ENCODE results near the gene HOXD9. TPM values are rescaled to one million over a fixed set of nuclear protein-coding genes. Genes with fewer than 3 reads are reported as not detected.

The HOXD9 gene
- polyA plus RNA-seq, 1 donor (not counting 4 experiments of a cell fraction or from before 2014, with no cell fraction given): not detected

DNA sequence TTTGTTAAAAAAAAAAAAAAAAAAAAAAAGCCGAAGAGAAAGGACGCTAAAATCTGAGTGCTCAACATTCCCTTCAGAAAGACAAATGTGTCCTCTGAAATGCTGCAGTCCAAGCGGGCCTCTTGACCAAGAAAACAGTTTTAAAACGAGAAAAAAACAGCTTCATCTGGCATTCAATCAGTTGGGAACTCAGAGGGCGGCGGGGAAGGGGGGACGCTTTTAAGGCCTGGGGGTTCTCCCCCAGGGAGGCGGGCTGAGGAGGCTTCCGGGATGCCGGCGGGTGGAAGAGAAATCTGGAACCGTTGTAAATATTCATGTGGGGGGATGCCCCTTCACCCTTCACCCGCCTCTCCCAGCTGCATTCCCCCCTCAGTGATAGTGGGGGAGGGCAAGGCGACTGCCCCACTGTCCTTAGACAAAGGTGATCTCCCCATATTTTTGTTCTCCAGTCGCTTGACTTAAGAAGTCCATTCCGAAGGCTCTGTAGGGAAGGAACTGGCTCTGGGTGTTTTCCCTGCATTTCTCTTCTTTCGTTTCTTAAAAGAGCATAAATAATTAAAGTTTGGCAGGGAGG is 18.7 kb upstream of the HOXD9 start:
- no peak for DNase-seq (ENCODE audit: low read depth, low spot score)
- TF ChIP-seq EZH2 (IDR thresholded peaks at IDR 0.05; ENCODE audit: low read length): peak; percentile 48
- TF ChIP-seq, protein P1, sequence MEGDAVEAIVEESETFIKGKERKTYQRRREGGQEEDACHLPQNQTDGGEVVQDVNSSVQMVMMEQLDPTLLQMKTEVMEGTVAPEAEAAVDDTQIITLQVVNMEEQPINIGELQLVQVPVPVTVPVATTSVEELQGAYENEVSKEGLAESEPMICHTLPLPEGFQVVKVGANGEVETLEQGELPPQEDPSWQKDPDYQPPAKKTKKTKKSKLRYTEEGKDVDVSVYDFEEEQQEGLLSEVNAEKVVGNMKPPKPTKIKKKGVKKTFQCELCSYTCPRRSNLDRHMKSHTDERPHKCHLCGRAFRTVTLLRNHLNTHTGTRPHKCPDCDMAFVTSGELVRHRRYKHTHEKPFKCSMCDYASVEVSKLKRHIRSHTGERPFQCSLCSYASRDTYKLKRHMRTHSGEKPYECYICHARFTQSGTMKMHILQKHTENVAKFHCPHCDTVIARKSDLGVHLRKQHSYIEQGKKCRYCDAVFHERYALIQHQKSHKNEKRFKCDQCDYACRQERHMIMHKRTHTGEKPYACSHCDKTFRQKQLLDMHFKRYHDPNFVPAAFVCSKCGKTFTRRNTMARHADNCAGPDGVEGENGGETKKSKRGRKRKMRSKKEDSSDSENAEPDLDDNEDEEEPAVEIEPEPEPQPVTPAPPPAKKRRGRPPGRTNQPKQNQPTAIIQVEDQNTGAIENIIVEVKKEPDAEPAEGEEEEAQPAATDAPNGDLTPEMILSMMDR (optimal IDR thresholded peaks at IDR 0.05 in 1 of 3, IDR thresholded peaks at IDR 0.05 in 1 of 3, conservative IDR thresholded peaks at IDR 0.05 in 1 of 3; ENCODE audit: extremely low read depth in 1 of 3, insufficient read depth in 2 of 3, low read length in 3 of 3): no peak
- H3K9ac ChIP-seq (ENCODE audit: control insufficient read depth, extremely low read depth, insufficient read depth, low read length): no peak overlapping the region
- H3K36me3 ChIP-seq (ENCODE audit: control insufficient read depth in 2 of 2, extremely low read depth in 1 of 2, insufficient read depth in 2 of 2, low read length in 2 of 2): no peaks in the 10 kb centered on the region
- H3K4me1 ChIP-seq (ENCODE audit: control insufficient read depth, extremely low read depth, insufficient read depth, low read length): peaks cover 5% of the 10 kb centered on the region
- H3K27me3 ChIP-seq (ENCODE audit: control insufficient read depth, extremely low read depth, insufficient read depth, low read length): peaks cover 95% of the 10 kb centered on the region
- no peak overlapping the region for H2AFZ ChIP-seq (ENCODE audit: control insufficient read depth, low read length)
- H3K9me1 ChIP-seq (ENCODE audit: control insufficient read depth, extremely low read depth, insufficient read depth, low read length): no peaks in the 10 kb centered on the region
- H4K20me1 ChIP-seq (ENCODE audit: control insufficient read depth, extremely low read depth, insufficient read depth, low read length): peaks cover 3% of the 10 kb centered on the region
- H3K9me3 ChIP-seq (ENCODE audit: control insufficient read depth, low read depth, low read length): no peaks in the 10 kb centered on the region
- dilution Hi-C loops (cut with MboI; ENCODE audit: extremely low pct_ligation_motif_present, low sequenced_read_pairs): no loop called here
- H3K79me2 ChIP-seq (ENCODE audit: control insufficient read depth, insufficient read depth, low read length): no peaks in the 10 kb centered on the region
- no peak overlapping the region for H3K27ac ChIP-seq (ENCODE audit: control insufficient read depth, insufficient read depth, low read length)
- peak overlapping the region; percentile 22 for H3K4me2 ChIP-seq (ENCODE audit: control insufficient read depth, extremely low read depth, insufficient read depth, low read depth, low read length)
- no peak for FAIRE-seq
- no peak overlapping the region for H3K4me3 ChIP-seq (ENCODE audit: control insufficient read depth in 2 of 3, extremely low read depth in 1 of 3, insufficient read depth in 2 of 3, low read depth in 1 of 3, low read length in 3 of 3)

DNA sequence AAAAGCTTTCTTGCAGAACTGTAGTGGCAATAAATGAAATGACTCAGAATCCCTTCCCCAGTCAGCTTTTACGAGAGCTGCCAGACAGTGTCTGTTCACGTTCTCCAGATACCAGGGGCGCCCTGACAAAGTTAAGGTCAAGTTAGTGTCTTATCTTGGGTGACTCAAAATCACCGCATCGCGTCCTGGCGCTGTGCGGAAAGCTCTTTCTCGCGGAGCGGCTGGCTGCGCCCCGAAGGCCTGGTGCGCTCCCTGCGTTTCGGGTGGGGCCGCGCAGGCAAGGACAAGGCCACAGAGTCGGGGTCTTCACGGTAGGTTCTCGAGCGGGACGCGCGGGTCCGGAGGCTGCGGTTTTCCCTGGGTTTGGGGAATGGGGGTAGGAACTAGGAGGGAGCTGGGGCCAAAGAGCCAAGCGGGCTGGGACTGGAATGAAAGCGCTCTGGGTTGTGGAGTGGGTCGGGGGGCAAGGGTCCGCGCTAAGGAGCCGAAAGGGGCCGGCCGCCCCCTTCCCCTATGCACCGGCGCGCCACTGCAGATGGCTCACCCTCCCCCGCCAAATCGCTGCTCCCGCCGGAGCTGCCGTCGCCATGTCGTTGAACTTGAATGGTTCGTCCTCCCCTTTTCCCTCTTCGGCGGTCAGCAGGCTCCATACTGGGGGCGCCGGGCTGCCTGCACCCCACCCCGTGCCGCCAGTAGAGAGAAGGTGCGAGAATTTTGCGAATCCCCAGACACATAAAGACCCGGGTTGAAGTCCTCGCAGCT is 18.0 kb upstream of the HOXD9 start:
- Histone ChIP-seq H3K9ac (ENCODE audit: control insufficient read depth, extremely low read depth, insufficient read depth, low read length) (no peak overlapping the region), H3K4me3 (ENCODE audit: control insufficient read depth in 2 of 3, extremely low read depth in 1 of 3, insufficient read depth in 2 of 3, low read depth in 1 of 3, low read length in 3 of 3) (no peak overlapping the region), H4K20me1 (ENCODE audit: control insufficient read depth, extremely low read depth, insufficient read depth, low read length) (no peaks in the 10 kb centered on the region), H3K36me3 (ENCODE audit: control insufficient read depth in 2 of 2, extremely low read depth in 1 of 2, insufficient read depth in 2 of 2, low read length in 2 of 2) (no peaks in the 10 kb centered on the region), H3K4me2 (ENCODE audit: control insufficient read depth, extremely low read depth, insufficient read depth, low read depth, low read length) (peak overlapping the region; percentile 22), H3K4me1 (ENCODE audit: control insufficient read depth, extremely low read depth, insufficient read depth, low read length) (peaks cover 5% of the 10 kb centered on the region), H3K9me3 (ENCODE audit: control insufficient read depth, low read depth, low read length) (no peaks in the 10 kb centered on the region), H3K9me1 (ENCODE audit: control insufficient read depth, extremely low read depth, insufficient read depth, low read length) (no peaks in the 10 kb centered on the region), H2AFZ (ENCODE audit: control insufficient read depth, low read length) (no peak overlapping the region), H3K79me2 (ENCODE audit: control insufficient read depth, insufficient read depth, low read length) (no peaks in the 10 kb centered on the region), H3K27me3 (ENCODE audit: control insufficient read depth, extremely low read depth, insufficient read depth, low read length) (peaks cover 95% of the 10 kb centered on the region), H3K27ac (ENCODE audit: control insufficient read depth, insufficient read depth, low read length) (no peak overlapping the region)
- dilution Hi-C loops (cut with MboI; ENCODE audit: extremely low pct_ligation_motif_present, low sequenced_read_pairs): no loop called here
- TF ChIP-seq, protein P1 (optimal IDR thresholded peaks at IDR 0.05 in 1 of 3, IDR thresholded peaks at IDR 0.05 in 1 of 3, conservative IDR thresholded peaks at IDR 0.05 in 1 of 3; ENCODE audit: extremely low read depth in 1 of 3, insufficient read depth in 2 of 3, low read length in 3 of 3): no peak
- TF ChIP-seq EZH2 (IDR thresholded peaks at IDR 0.05; ENCODE audit: low read length): peak; percentile 38
- DNase-seq (ENCODE audit: low read depth, low spot score) (no peak), FAIRE-seq (no peak)
